HepG2 (cell line): ENCODE measurements around the gene DPH7. TPM values are rescaled to one million over a fixed set of nuclear protein-coding genes. Genes with fewer than 3 reads are reported as not detected.

Experiments
- HNF4G ChIP-seq, 2 experiments: sonication (generic) in 1 of 2; formaldehyde crosslinking in 1 of 2; IDR thresholded peaks; 2 replicates each; pipeline versions ENCODE4 v1.4.0 to v1.6.1; 2011 to 2020; ENCODE audit warnings: borderline replicate concordance in 2 of 2, low read depth in 2 of 2, mild to moderate bottlenecking in 2 of 2, low read length in 1 of 2, missing genetic modification reagents in 1 of 2, moderate library complexity in 1 of 2
- MAF1 ChIP-seq: sonication (generic); formaldehyde crosslinking; IDR thresholded peaks from 2 replicates; pipeline ENCODE4 v1.5.0; 2020; ENCODE audit warnings: missing genetic modification reagents, borderline replicate concordance
- MIER3 ChIP-seq: IDR thresholded peaks from 2 replicates; pipeline ENCODE4 v1.6.1; 2016; ENCODE audit warnings: missing compliant biosample characterization, borderline replicate concordance
- NAIF1 ChIP-seq: sonication (generic); formaldehyde crosslinking; IDR thresholded peaks from 2 replicates; pipeline ENCODE4 v1.5.0; 2020; ENCODE audit warnings: mild to moderate bottlenecking, missing genetic modification reagents, borderline replicate concordance
- STAG1 ChIP-seq: sonication (generic); formaldehyde crosslinking; IDR thresholded peaks from 2 replicates; pipeline ENCODE4 v1.4.0; 2020; ENCODE audit warnings: missing genetic modification reagents
- U2AF1 ChIP-seq: fragments of 200-400 bp; formaldehyde crosslinking; optimal IDR thresholded peaks from 2 replicates; pipeline ENCODE3; 2017; ENCODE audit warnings: mild to moderate bottlenecking, low read depth, low read length
- ZFY ChIP-seq: sonication (generic); formaldehyde crosslinking; IDR thresholded peaks from 2 replicates; pipeline ENCODE4 v1.4.0; 2020; ENCODE audit warnings: missing genetic modification reagents
- ZNF564 ChIP-seq: sonication (generic); formaldehyde crosslinking; IDR thresholded peaks from 2 replicates; pipeline ENCODE4 v1.8.1; 2023; ENCODE audit warnings: mild to moderate bottlenecking, missing genetic modification reagents
- polyA plus RNA-seq, 8 experiments: library from polyadenylated mRNA; depleted of rRNA in 3 of 8; stranded (reverse) in 7 of 8; unstranded in 1 of 8; fragments of >200 nt; fragmentation: Illumina TruSeq in 4 of 8; extraction: Trizol in 4 of 8; gene quantifications; 2 replicates each; pipeline versions ENCODE4 v1.2.1 to v1.2.3, GENCODE V29; 2011 to 2016; ENCODE audit warnings: low read depth in 4 of 8, missing spikeins in 1 of 8, mixed read lengths in 1 of 8; ENCODE audit not compliant: insufficient read depth in 1 of 8
- total RNA-seq, 5 experiments: library from RNA; depleted of rRNA; stranded (reverse); fragments of >200 nt; fragmentation: Illumina TruSeq; extraction: Trizol; gene quantifications; 2 replicates each; pipeline ENCODE4 v1.2.3, GENCODE V29; 2016; ENCODE audit warnings: low read depth in 1 of 5
- TF ChIP-seq, protein P1 (sequence below): sonication (generic); formaldehyde crosslinking; IDR thresholded peaks from 2 replicates; pipeline ENCODE4 v1.4.0; 2020; ENCODE audit warnings: missing genetic modification reagents, borderline replicate concordance
- TF ChIP-seq, protein P2 (sequence below): sonication (generic); formaldehyde crosslinking; IDR thresholded peaks from 2 replicates; pipeline ENCODE4 v1.5.1; 2020; ENCODE audit warnings: mild to moderate bottlenecking, missing genetic modification reagents, moderate library complexity
- TF ChIP-seq, protein P3 (sequence below): sonication (generic); formaldehyde crosslinking; IDR thresholded peaks from 2 replicates; pipeline ENCODE4 v1.4.0; 2020; ENCODE audit warnings: missing genetic modification reagents
- TF ChIP-seq, protein P4 (sequence below): sonication (generic); formaldehyde crosslinking; IDR thresholded peaks from 2 replicates; pipeline ENCODE4 v1.4.0; 2020; ENCODE audit warnings: missing genetic modification reagents, borderline replicate concordance

DPH7 gene
- total and polyA plus RNA-seq, 2 of the 13 experiments (the other 11 are each of a cell fraction or from before 2014, with no cell fraction given) = 27.6 to 31.6 TPM

DNA sequence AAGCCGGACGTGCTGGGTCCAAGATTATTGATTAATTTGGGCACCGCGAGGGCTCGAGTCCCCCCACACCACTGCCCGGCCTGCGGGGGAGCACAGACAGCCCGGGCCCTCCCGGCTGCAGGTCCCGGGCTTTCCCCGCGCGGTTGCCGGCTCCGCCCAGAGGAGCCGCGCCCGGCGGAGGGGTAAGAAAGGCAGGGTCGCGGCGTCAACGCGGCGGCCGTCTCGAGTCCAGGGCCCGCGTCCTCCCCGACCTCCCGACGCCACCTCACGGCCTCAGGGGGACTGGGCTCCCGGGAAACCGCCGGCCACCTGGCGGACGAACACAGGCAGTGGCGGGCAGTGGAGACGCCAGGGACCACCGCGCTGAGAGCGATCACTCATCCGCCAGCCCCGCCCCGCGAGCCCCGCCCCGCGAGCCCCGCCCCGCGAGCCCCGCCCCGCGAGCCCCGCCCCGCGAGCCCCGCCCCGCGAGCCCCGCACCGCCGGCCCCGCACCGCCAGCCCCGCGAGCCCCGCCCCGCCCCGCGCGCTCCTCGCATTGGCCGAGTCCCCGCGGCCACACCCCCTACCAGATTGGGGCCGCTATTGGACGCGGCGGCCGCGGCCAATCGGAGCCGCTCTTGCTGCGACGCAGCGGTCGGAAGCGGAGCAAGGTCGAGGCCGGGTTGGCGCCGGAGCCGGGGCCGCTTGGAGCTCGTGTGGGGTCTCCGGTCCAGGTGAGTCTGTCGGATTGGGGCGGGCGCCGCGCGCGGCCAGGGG is 27.3 kb downstream of the DPH7 start, which contains the start of gene MRPL41 (continued):
- TF ChIP-seq, protein P1, sequence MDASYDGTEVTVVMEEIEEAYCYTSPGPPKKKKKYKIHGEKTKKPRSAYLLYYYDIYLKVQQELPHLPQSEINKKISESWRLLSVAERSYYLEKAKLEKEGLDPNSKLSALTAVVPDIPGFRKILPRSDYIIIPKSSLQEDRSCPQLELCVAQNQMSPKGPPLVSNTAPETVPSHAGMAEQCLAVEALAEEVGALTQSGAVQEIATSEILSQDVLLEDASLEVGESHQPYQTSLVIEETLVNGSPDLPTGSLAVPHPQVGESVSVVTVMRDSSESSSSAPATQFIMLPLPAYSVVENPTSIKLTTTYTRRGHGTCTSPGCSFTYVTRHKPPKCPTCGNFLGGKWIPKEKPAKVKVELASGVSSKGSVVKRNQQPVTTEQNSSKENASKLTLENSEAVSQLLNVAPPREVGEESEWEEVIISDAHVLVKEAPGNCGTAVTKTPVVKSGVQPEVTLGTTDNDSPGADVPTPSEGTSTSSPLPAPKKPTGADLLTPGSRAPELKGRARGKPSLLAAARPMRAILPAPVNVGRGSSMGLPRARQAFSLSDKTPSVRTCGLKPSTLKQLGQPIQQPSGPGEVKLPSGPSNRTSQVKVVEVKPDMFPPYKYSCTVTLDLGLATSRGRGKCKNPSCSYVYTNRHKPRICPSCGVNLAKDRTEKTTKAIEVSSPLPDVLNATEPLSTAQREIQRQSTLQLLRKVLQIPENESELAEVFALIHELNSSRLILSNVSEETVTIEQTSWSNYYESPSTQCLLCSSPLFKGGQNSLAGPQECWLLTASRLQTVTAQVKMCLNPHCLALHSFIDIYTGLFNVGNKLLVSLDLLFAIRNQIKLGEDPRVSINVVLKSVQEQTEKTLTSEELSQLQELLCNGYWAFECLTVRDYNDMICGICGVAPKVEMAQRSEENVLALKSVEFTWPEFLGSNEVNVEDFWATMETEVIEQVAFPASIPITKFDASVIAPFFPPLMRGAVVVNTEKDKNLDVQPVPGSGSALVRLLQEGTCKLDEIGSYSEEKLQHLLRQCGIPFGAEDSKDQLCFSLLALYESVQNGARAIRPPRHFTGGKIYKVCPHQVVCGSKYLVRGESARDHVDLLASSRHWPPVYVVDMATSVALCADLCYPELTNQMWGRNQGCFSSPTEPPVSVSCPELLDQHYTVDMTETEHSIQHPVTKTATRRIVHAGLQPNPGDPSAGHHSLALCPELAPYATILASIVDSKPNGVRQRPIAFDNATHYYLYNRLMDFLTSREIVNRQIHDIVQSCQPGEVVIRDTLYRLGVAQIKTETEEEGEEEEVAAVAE = peak; percentile 99
- TF ChIP-seq, protein P2, sequence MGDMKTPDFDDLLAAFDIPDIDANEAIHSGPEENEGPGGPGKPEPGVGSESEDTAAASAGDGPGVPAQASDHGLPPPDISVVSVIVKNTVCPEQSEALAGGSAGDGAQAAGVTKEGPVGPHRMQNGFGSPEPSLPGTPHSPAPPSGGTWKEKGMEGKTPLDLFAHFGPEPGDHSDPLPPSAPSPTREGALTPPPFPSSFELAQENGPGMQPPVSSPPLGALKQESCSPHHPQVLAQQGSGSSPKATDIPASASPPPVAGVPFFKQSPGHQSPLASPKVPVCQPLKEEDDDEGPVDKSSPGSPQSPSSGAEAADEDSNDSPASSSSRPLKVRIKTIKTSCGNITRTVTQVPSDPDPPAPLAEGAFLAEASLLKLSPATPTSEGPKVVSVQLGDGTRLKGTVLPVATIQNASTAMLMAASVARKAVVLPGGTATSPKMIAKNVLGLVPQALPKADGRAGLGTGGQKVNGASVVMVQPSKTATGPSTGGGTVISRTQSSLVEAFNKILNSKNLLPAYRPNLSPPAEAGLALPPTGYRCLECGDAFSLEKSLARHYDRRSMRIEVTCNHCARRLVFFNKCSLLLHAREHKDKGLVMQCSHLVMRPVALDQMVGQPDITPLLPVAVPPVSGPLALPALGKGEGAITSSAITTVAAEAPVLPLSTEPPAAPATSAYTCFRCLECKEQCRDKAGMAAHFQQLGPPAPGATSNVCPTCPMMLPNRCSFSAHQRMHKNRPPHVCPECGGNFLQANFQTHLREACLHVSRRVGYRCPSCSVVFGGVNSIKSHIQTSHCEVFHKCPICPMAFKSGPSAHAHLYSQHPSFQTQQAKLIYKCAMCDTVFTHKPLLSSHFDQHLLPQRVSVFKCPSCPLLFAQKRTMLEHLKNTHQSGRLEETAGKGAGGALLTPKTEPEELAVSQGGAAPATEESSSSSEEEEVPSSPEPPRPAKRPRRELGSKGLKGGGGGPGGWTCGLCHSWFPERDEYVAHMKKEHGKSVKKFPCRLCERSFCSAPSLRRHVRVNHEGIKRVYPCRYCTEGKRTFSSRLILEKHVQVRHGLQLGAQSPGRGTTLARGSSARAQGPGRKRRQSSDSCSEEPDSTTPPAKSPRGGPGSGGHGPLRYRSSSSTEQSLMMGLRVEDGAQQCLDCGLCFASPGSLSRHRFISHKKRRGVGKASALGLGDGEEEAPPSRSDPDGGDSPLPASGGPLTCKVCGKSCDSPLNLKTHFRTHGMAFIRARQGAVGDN = peak; percentile 82
- TF ChIP-seq, protein P3, sequence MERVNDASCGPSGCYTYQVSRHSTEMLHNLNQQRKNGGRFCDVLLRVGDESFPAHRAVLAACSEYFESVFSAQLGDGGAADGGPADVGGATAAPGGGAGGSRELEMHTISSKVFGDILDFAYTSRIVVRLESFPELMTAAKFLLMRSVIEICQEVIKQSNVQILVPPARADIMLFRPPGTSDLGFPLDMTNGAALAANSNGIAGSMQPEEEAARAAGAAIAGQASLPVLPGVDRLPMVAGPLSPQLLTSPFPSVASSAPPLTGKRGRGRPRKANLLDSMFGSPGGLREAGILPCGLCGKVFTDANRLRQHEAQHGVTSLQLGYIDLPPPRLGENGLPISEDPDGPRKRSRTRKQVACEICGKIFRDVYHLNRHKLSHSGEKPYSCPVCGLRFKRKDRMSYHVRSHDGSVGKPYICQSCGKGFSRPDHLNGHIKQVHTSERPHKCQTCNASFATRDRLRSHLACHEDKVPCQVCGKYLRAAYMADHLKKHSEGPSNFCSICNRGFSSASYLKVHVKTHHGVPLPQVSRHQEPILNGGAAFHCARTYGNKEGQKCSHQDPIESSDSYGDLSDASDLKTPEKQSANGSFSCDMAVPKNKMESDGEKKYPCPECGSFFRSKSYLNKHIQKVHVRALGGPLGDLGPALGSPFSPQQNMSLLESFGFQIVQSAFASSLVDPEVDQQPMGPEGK = peak; percentile 59
- TF ChIP-seq ZFY (CRISPR knock-in tag) = peak; percentile 75
- TF ChIP-seq STAG1 = peak; percentile 40; the same call in 1 of the 2 replicates
- peak; percentile 62; the same call in 1 of the 2 replicates for TF ChIP-seq ZNF564 (CRISPR knock-in tag)
- TF ChIP-seq MIER3 = peak; percentile 31; the same call in 1 of the 2 replicates
- TF ChIP-seq HNF4G (IDR thresholded peaks at IDR 0.05; ENCODE audit: borderline replicate concordance, low read depth, low read length) = peak; percentile 16; the same call in 1 of the 2 replicates
- no peak for TF ChIP-seq HNF4G (CRISPR knock-in tag; IDR thresholded peaks at IDR 0.05; ENCODE audit: borderline replicate concordance, low read depth)
- TF ChIP-seq NAIF1 (CRISPR knock-in tag) = no peak
- TF ChIP-seq, protein P4, sequence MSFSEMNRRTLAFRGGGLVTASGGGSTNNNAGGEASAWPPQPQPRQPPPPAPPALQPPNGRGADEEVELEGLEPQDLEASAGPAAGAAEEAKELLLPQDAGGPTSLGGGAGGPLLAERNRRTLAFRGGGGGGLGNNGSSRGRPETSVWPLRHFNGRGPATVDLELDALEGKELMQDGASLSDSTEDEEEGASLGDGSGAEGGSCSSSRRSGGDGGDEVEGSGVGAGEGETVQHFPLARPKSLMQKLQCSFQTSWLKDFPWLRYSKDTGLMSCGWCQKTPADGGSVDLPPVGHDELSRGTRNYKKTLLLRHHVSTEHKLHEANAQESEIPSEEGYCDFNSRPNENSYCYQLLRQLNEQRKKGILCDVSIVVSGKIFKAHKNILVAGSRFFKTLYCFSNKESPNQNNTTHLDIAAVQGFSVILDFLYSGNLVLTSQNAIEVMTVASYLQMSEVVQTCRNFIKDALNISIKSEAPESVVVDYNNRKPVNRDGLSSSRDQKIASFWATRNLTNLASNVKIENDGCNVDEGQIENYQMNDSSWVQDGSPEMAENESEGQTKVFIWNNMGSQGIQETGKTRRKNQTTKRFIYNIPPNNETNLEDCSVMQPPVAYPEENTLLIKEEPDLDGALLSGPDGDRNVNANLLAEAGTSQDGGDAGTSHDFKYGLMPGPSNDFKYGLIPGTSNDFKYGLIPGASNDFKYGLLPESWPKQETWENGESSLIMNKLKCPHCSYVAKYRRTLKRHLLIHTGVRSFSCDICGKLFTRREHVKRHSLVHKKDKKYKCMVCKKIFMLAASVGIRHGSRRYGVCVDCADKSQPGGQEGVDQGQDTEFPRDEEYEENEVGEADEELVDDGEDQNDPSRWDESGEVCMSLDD (CRISPR knock-in tag) = peak; percentile 45; the same call in 1 of the 2 replicates
- TF ChIP-seq MAF1 (CRISPR knock-in tag) = no peak
- TF ChIP-seq U2AF1 = no peak
